ENCODE data around the gene PDE4D.

GRCh38 chr5:59036274-59036961, 857.1 kb downstream of the PDE4D start:
- TF ChIP-seq, protein P1, sequence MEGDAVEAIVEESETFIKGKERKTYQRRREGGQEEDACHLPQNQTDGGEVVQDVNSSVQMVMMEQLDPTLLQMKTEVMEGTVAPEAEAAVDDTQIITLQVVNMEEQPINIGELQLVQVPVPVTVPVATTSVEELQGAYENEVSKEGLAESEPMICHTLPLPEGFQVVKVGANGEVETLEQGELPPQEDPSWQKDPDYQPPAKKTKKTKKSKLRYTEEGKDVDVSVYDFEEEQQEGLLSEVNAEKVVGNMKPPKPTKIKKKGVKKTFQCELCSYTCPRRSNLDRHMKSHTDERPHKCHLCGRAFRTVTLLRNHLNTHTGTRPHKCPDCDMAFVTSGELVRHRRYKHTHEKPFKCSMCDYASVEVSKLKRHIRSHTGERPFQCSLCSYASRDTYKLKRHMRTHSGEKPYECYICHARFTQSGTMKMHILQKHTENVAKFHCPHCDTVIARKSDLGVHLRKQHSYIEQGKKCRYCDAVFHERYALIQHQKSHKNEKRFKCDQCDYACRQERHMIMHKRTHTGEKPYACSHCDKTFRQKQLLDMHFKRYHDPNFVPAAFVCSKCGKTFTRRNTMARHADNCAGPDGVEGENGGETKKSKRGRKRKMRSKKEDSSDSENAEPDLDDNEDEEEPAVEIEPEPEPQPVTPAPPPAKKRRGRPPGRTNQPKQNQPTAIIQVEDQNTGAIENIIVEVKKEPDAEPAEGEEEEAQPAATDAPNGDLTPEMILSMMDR (IDR thresholded peaks at IDR 0.05): no peak
- TF ChIP-seq POLR2A (IDR thresholded peaks at IDR 0.05): no peak
